ENCODE data around the gene RGL2. TPM values are rescaled to one million over a fixed set of nuclear protein-coding genes. Genes with fewer than 3 reads are reported as not detected.

Gene RGL2
- total RNA-seq, 1 donor from 2014 or later: 77.6 TPM

GRCh38 chr6:33294086-33294823, 4.5 kb downstream of the RGL2 start:
- H3K4me1 Mint-ChIP-seq (ENCODE audit: unreplicated experiment): peaks cover 23% of the 10 kb centered on the region
- TF ChIP-seq CTCF (IDR thresholded peaks at IDR 0.05): no peak
- H3K36me3 Mint-ChIP-seq (ENCODE audit: unreplicated experiment): peaks cover 10% of the 10 kb centered on the region
- no peaks in the 10 kb centered on the region for H3K9me3 Mint-ChIP-seq (ENCODE audit: unreplicated experiment)
- no peak overlapping the region for H3K27ac Mint-ChIP-seq (ENCODE audit: unreplicated experiment)
- no peaks in the 10 kb centered on the region for H3K27me3 Mint-ChIP-seq (ENCODE audit: unreplicated experiment)
- DNase-seq (ENCODE audit: extremely low spot score, unreplicated experiment): no peak
- no peak overlapping the region for H3K4me3 Mint-ChIP-seq (ENCODE audit: unreplicated experiment)

- no peak for DNase-seq (ENCODE audit: extremely low spot score, unreplicated experiment)
- no peak for TF ChIP-seq CTCF (IDR thresholded peaks at IDR 0.05)
- peaks cover 10% of the 10 kb centered on the region for H3K36me3 Mint-ChIP-seq (ENCODE audit: unreplicated experiment)
- no peak overlapping the region for H3K27ac Mint-ChIP-seq (ENCODE audit: unreplicated experiment)
- H3K9me3 Mint-ChIP-seq (ENCODE audit: unreplicated experiment): no peaks in the 10 kb centered on the region
- no peaks in the 10 kb centered on the region for H3K27me3 Mint-ChIP-seq (ENCODE audit: unreplicated experiment)
- H3K4me1 Mint-ChIP-seq (ENCODE audit: unreplicated experiment): peaks cover 31% of the 10 kb centered on the region
- no peak overlapping the region for H3K4me3 Mint-ChIP-seq (ENCODE audit: unreplicated experiment)
Measured at GRCh38 chr6:33292996-33293682, 5.6 kb downstream of the RGL2 start.

GRCh38 chr6:33290459-33290858, 8.3 kb downstream of the RGL2 start:
- peak overlapping the region; percentile 98 for H3K4me3 Mint-ChIP-seq (ENCODE audit: unreplicated experiment)
- peaks cover 20% of the 10 kb centered on the region for H3K36me3 Mint-ChIP-seq (ENCODE audit: unreplicated experiment)
- H3K27ac Mint-ChIP-seq (ENCODE audit: unreplicated experiment): peak overlapping the region; percentile 89
- TF ChIP-seq CTCF (IDR thresholded peaks at IDR 0.05): no peak
- peaks cover 32% of the 10 kb centered on the region for H3K4me1 Mint-ChIP-seq (ENCODE audit: unreplicated experiment)
- no peak for DNase-seq (ENCODE audit: extremely low spot score, unreplicated experiment)
- H3K27me3 Mint-ChIP-seq (ENCODE audit: unreplicated experiment): no peaks in the 10 kb centered on the region
- H3K9me3 Mint-ChIP-seq (ENCODE audit: unreplicated experiment): no peaks in the 10 kb centered on the region

GRCh38 chr6:33289784-33290315, 8.9 kb downstream of the RGL2 start:
- Mint-ChIP-seq H3K36me3 (ENCODE audit: unreplicated experiment) (peaks cover 20% of the 10 kb centered on the region), H3K27ac (ENCODE audit: unreplicated experiment) (peak overlapping the region; percentile 89), H3K9me3 (ENCODE audit: unreplicated experiment) (no peaks in the 10 kb centered on the region), H3K4me1 (ENCODE audit: unreplicated experiment) (peaks cover 32% of the 10 kb centered on the region), H3K27me3 (ENCODE audit: unreplicated experiment) (no peaks in the 10 kb centered on the region), H3K4me3 (ENCODE audit: unreplicated experiment) (peak overlapping the region; percentile 98)
- no peak for TF ChIP-seq CTCF (IDR thresholded peaks at IDR 0.05)
- DNase-seq (ENCODE audit: extremely low spot score, unreplicated experiment): no peak

Data from osteocyte (in vitro differentiated cells).